GM23338 (cell line): ENCODE results near the gene FRMD4A. TPM values are rescaled to one million over a fixed set of nuclear protein-coding genes. Genes with fewer than 3 reads are reported as not detected.

ENCODE experiments used
- ATAC-seq: fragments of 200-7000 bp; cut with Tn5 transposase; 3 replicates; pipeline ENCODE4 v1.9.1; 2020
- DNase-seq: peaks from one replicate; pipeline ENCODE4 v3.0.0-alpha.2; 2015; ENCODE audit warnings: low spot score
- H2AFZ ChIP-seq: fragments of 200-600 bp; sonication (generic); 2 replicates; pipeline ENCODE4 v1.8.0; 2016; ENCODE audit warnings: antibody characterized with exemption, mild to moderate bottlenecking, moderate library complexity
- H3F3A ChIP-seq: fragments of 200-600 bp; sonication (generic); replicated peaks from 2 replicates; pipeline ENCODE4 v1.8.0; 2017; ENCODE audit warnings: antibody characterized with exemption, mixed run types, low read depth
- H3K27ac ChIP-seq: fragments of 200-600 bp; sonication (generic); 2 replicates; pipeline ENCODE4 v1.6.1; 2016; ENCODE audit warnings: low read depth
- H3K27me3 ChIP-seq: fragments of 200-600 bp; sonication (generic); 2 replicates; pipeline ENCODE4 v1.8.0; 2016; ENCODE audit warnings: mild to moderate bottlenecking, mixed run types, moderate library complexity; ENCODE audit not compliant: insufficient read depth
- H3K36me3 ChIP-seq: fragments of 200-600 bp; sonication (generic); 2 replicates; pipeline ENCODE4 v1.8.0; 2016; ENCODE audit warnings: mild to moderate bottlenecking; ENCODE audit not compliant: insufficient read depth
- H3K4me1 ChIP-seq: fragments of 200-600 bp; sonication (generic); 2 replicates; pipeline ENCODE4 v1.8.0; 2016; ENCODE audit warnings: mild to moderate bottlenecking, moderate library complexity; ENCODE audit not compliant: insufficient read depth
- H3K4me2 ChIP-seq: fragments of 200-600 bp; sonication (generic); 2 replicates; pipeline ENCODE4 v1.7.1; 2017; ENCODE audit warnings: mixed run types
- H3K4me3 ChIP-seq: fragments of 200-600 bp; sonication (generic); 2 replicates; pipeline ENCODE4 v1.6.1; 2016; ENCODE audit warnings: mixed run types
- H3K79me2 ChIP-seq: fragments of 200-600 bp; sonication (generic); replicated peaks from 2 replicates; pipeline ENCODE4 v1.8.0; 2017; ENCODE audit warnings: mild to moderate bottlenecking; ENCODE audit not compliant: insufficient read depth
- H3K9me2 ChIP-seq: fragments of 200-600 bp; sonication (generic); 2 replicates; pipeline ENCODE4 v1.8.0; 2017; ENCODE audit not compliant: insufficient read depth
- H4K20me1 ChIP-seq: fragments of 200-600 bp; sonication (generic); replicated peaks from 2 replicates; pipeline ENCODE4 v1.8.0; 2017; ENCODE audit warnings: mild to moderate bottlenecking; ENCODE audit not compliant: insufficient read depth
- H3K27ac Mint-ChIP-seq: 2 replicates; pipeline ENCODE4 v1.8.0; 2020; ENCODE audit warnings: inconsistent platforms, mild to moderate bottlenecking, moderate library complexity, mixed read lengths
- H3K27me3 Mint-ChIP-seq: 3 replicates; pipeline ENCODE4 v1.8.0; 2022; ENCODE audit warnings: low read depth, mild to moderate bottlenecking, moderate library complexity, mixed read lengths, inconsistent platforms; ENCODE audit not compliant: insufficient read depth, poor library complexity
- H3K36me3 Mint-ChIP-seq: 3 replicates; pipeline ENCODE4 v1.8.0; 2021; ENCODE audit warnings: low read depth, mild to moderate bottlenecking, inconsistent platforms, moderate library complexity, mixed read lengths
- H3K4me1 Mint-ChIP-seq: 3 replicates; pipeline ENCODE4 v1.8.0; 2020; ENCODE audit warnings: mild to moderate bottlenecking, inconsistent platforms, mixed read lengths
- H3K4me3 Mint-ChIP-seq: 3 replicates; pipeline ENCODE4 v1.8.0; 2021; ENCODE audit warnings: moderate library complexity, mild to moderate bottlenecking, inconsistent platforms, mixed read lengths
- H3K9me3 Mint-ChIP-seq: 3 replicates; pipeline ENCODE4 v1.8.0; 2020; ENCODE audit warnings: moderate library complexity, mild to moderate bottlenecking, inconsistent platforms, mixed read lengths
- EZH2phosphoT487 ChIP-seq: fragments of 200-600 bp; sonication (generic); IDR thresholded peaks from one replicate; pipeline ENCODE4 v1.8.1; 2018; ENCODE audit warnings: antibody characterized with exemption; ENCODE audit not compliant: unreplicated experiment
- POLR2AphosphoS5 ChIP-seq: IDR thresholded peaks from 2 replicates; pipeline ENCODE4 v1.6.1; 2016; ENCODE audit warnings: antibody characterized with exemption, low read depth
- STAT1 ChIP-seq: IDR thresholded peaks from one replicate; pipeline ENCODE4 v1.6.1; 2016; ENCODE audit warnings: antibody characterized with exemption; ENCODE audit not compliant: unreplicated experiment
- ZNF114 ChIP-seq: fragments of 250-450 bp; sonication (Bioruptor Pico); IDR thresholded peaks from 2 replicates; pipeline ENCODE4 v1.5.0; 2020; ENCODE audit warnings: mild to moderate bottlenecking, moderate library complexity
- ZNF462 ChIP-seq: fragments of 250-450 bp; sonication (Bioruptor Pico); IDR thresholded peaks from 2 replicates; pipeline ENCODE4 v1.5.0; 2020; ENCODE audit warnings: mild to moderate bottlenecking, moderate library complexity
- polyA plus RNA-seq: library from polyadenylated mRNA; unstranded; fragments of >200 nt; fragmentation: Nextera tagmentation; extraction: Ambion mirVana; gene quantifications from 2 replicates; pipeline ENCODE4 v1.2.1, GENCODE V29; 2016
- total RNA-seq: library from RNA; depleted of rRNA; stranded (reverse); fragments of >200 nt; shearing (Covaris generic); gene quantifications from 2 replicates; pipeline ENCODE4 v1.2.3, GENCODE V29; 2014
- TF ChIP-seq, protein P1 (sequence below): IDR thresholded peaks from one replicate; pipeline ENCODE4 v1.6.1; 2018; ENCODE audit warnings: antibody characterized with exemption; ENCODE audit not compliant: unreplicated experiment
- TF ChIP-seq, protein P2 (sequence below), 2 experiments: fragments of 200-600 bp in 1 of 2; sonication (generic) in 1 of 2; conservative IDR thresholded peaks; 2 replicates each; pipeline versions ENCODE4 v1.5.1 to v1.6.1; 2016 to 2017; ENCODE audit warnings: antibody characterized with exemption in 2 of 2, low read depth in 2 of 2, mild to moderate bottlenecking in 2 of 2, moderate library complexity in 1 of 2

FRMD4A gene
- total and polyA plus RNA-seq, 2 experiments from 2014 or later, result 14.0 to 20.1 TPM

DNA sequence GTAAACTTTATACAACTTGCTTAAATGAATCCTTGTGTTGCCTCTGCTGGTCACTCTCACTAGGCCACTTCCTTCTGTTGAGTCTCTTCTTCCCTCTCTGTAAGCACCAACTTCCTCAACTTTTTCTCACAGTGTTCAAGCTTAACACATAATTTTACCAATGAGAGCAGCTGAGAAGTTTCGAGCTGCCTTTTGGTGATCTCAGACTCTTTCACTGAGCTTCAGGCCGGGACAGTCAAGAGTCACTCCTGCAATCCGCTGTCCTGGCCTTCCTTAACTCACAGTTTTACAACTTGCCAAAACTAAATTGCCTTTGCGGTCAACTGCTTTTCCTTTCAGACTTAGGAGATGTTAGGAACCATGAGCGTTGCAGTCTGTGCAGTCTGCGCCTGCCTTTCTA lies 696.5 kb downstream of the FRMD4A start:
- Histone ChIP-seq H3K4me3 (no peak overlapping the region), H3K36me3 (no peaks in the 10 kb centered on the region), H3K4me1 (no peaks in the 10 kb centered on the region), H3K9me2 (no peaks in the 10 kb centered on the region), H3K27ac (peak overlapping the region; percentile 67; the same call in 1 of the 2 replicates), H3K27me3 (no peaks in the 10 kb centered on the region), H3K79me2 (no peaks in the 10 kb centered on the region), H2AFZ (no peak overlapping the region), H4K20me1 (no peaks in the 10 kb centered on the region), H3K4me2 (no peak overlapping the region), H3F3A (no peaks in the 10 kb centered on the region)
- TF ChIP-seq ZNF114 (CRISPR knock-in tag), result no peak
- no peak for TF ChIP-seq ZNF462 (CRISPR knock-in tag)
- H3K9me3 Mint-ChIP-seq, result no peaks in the 10 kb centered on the region
- peaks cover 9% of the 10 kb centered on the region; the same call in 1 of the 3 replicates for H3K36me3 Mint-ChIP-seq
- no peaks in the 10 kb centered on the region for H3K4me1 Mint-ChIP-seq
- H3K27ac Mint-ChIP-seq, result peak overlapping the region; percentile 50; the same call in 1 of the 2 replicates
- no peak for ATAC-seq
- peaks cover 1% of the 10 kb centered on the region for H3K27me3 Mint-ChIP-seq
- DNase-seq, result no peak
- H3K4me3 Mint-ChIP-seq, result no peak overlapping the region

DNA sequence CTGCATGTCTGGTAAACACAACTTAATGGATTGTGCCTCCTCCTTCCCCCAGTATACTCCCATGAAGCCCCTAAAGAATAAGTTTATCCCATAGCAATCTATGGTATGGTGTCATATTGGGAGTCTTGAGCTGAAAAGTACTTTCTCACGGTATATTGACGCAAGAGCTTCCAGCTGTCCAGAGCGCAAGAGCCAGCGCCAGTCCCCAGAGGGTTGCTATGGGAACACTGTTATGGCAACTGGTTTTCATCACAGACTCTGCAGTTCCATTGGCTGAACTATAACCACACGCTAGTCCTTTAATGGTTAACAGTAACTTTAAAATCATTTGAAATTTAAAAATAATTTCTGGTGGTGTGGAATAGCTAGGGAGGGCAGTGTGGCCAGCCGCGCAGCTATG lies 697.0 kb downstream of the FRMD4A start:
- no peak overlapping the region for H3K4me2 ChIP-seq
- DNase-seq (peak; percentile 17), ATAC-seq (no peak)
- peaks cover 1% of the 10 kb centered on the region for H3K27me3 Mint-ChIP-seq
- H3K36me3 ChIP-seq, result no peaks in the 10 kb centered on the region
- no peaks in the 10 kb centered on the region for H3K9me3 Mint-ChIP-seq
- H3K27ac Mint-ChIP-seq, result no peak overlapping the region
- H3K27ac ChIP-seq, result no peak overlapping the region
- H3K9me2 ChIP-seq, result no peaks in the 10 kb centered on the region
- peaks cover 4% of the 10 kb centered on the region for H3K4me1 Mint-ChIP-seq
- H2AFZ ChIP-seq, result no peak overlapping the region
- H3K4me3 ChIP-seq, result no peak overlapping the region
- no peaks in the 10 kb centered on the region for H3K27me3 ChIP-seq
- H3K36me3 Mint-ChIP-seq, result peaks cover 6% of the 10 kb centered on the region; the same call in 1 of the 3 replicates
- no peak overlapping the region for H3K4me3 Mint-ChIP-seq
- peaks cover under 1% of the 10 kb centered on the region; the same call in 1 of the 2 replicates for H3K4me1 ChIP-seq
- H3F3A ChIP-seq, result no peaks in the 10 kb centered on the region
- no peaks in the 10 kb centered on the region for H3K79me2 ChIP-seq
- H4K20me1 ChIP-seq, result no peaks in the 10 kb centered on the region
- TF ChIP-seq, protein P1, sequence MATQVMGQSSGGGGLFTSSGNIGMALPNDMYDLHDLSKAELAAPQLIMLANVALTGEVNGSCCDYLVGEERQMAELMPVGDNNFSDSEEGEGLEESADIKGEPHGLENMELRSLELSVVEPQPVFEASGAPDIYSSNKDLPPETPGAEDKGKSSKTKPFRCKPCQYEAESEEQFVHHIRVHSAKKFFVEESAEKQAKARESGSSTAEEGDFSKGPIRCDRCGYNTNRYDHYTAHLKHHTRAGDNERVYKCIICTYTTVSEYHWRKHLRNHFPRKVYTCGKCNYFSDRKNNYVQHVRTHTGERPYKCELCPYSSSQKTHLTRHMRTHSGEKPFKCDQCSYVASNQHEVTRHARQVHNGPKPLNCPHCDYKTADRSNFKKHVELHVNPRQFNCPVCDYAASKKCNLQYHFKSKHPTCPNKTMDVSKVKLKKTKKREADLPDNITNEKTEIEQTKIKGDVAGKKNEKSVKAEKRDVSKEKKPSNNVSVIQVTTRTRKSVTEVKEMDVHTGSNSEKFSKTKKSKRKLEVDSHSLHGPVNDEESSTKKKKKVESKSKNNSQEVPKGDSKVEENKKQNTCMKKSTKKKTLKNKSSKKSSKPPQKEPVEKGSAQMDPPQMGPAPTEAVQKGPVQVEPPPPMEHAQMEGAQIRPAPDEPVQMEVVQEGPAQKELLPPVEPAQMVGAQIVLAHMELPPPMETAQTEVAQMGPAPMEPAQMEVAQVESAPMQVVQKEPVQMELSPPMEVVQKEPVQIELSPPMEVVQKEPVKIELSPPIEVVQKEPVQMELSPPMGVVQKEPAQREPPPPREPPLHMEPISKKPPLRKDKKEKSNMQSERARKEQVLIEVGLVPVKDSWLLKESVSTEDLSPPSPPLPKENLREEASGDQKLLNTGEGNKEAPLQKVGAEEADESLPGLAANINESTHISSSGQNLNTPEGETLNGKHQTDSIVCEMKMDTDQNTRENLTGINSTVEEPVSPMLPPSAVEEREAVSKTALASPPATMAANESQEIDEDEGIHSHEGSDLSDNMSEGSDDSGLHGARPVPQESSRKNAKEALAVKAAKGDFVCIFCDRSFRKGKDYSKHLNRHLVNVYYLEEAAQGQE, result no peak
- TF ChIP-seq ZNF114 (CRISPR knock-in tag) (no peak), POLR2AphosphoS5 (no peak), STAT1 (no peak), EZH2phosphoT487 (no peak)
- TF ChIP-seq, protein P2, sequence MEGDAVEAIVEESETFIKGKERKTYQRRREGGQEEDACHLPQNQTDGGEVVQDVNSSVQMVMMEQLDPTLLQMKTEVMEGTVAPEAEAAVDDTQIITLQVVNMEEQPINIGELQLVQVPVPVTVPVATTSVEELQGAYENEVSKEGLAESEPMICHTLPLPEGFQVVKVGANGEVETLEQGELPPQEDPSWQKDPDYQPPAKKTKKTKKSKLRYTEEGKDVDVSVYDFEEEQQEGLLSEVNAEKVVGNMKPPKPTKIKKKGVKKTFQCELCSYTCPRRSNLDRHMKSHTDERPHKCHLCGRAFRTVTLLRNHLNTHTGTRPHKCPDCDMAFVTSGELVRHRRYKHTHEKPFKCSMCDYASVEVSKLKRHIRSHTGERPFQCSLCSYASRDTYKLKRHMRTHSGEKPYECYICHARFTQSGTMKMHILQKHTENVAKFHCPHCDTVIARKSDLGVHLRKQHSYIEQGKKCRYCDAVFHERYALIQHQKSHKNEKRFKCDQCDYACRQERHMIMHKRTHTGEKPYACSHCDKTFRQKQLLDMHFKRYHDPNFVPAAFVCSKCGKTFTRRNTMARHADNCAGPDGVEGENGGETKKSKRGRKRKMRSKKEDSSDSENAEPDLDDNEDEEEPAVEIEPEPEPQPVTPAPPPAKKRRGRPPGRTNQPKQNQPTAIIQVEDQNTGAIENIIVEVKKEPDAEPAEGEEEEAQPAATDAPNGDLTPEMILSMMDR (conservative IDR thresholded peaks at IDR 0.05; ENCODE audit: low read depth in 2 of 2), result no peak
